Osteocyte (in vitro differentiated cells): Measurements from ENCODE around the gene ST7. TPM values are rescaled to one million over a fixed set of nuclear protein-coding genes. Genes with fewer than 3 reads are reported as not detected.

Source experiments
- DNase-seq: peaks from one replicate; pipeline ENCODE4 v3.0.0; 2021; ENCODE audit warnings: mixed read lengths; ENCODE audit not compliant: unreplicated experiment; ENCODE audit errors: extremely low spot score
- H3K27ac Mint-ChIP-seq: one replicate; pipeline ENCODE4 v1.8.0; 2021; ENCODE audit warnings: mild to moderate bottlenecking, mixed read lengths; ENCODE audit not compliant: unreplicated experiment
- H3K27me3 Mint-ChIP-seq: one replicate; pipeline ENCODE4 v1.8.0; 2021; ENCODE audit warnings: mixed read lengths; ENCODE audit not compliant: unreplicated experiment
- H3K36me3 Mint-ChIP-seq: one replicate; pipeline ENCODE4 v1.8.0; 2021; ENCODE audit warnings: mixed read lengths; ENCODE audit not compliant: unreplicated experiment
- H3K4me1 Mint-ChIP-seq: one replicate; pipeline ENCODE4 v1.8.0; 2021; ENCODE audit warnings: mixed read lengths; ENCODE audit not compliant: unreplicated experiment
- H3K4me3 Mint-ChIP-seq: one replicate; pipeline ENCODE4 v1.8.0; 2021; ENCODE audit warnings: mild to moderate bottlenecking, moderate library complexity, mixed read lengths; ENCODE audit not compliant: unreplicated experiment
- H3K9me3 Mint-ChIP-seq: one replicate; pipeline ENCODE4 v1.8.0; 2021; ENCODE audit warnings: mixed read lengths; ENCODE audit not compliant: unreplicated experiment
- total RNA-seq: library from RNA; stranded (reverse); gene quantifications from 2 replicates; pipeline ENCODE4 v1.2.1, GENCODE V29; 2021
- TF ChIP-seq, protein P1 (sequence below): fragments of 200-600 bp; sonication (generic); IDR thresholded peaks from 2 replicates; pipeline ENCODE4 v1.5.0; 2021; ENCODE audit warnings: antibody characterized with exemption, mild to moderate bottlenecking, moderate library complexity

The ST7 gene
- total RNA-seq, 1 donor from 2014 or later = 68.5 TPM

- peaks cover 23% of the 10 kb centered on the region for H3K4me1 Mint-ChIP-seq
Observed at GRCh38 chr7:117200786-117201458, 247.6 kb downstream of the ST7 start.

GRCh38 chr7:117202511-117202910, 249.2 kb downstream of the ST7 start:
- no peak overlapping the region for H3K4me3 Mint-ChIP-seq
- no peak for DNase-seq
- H3K27me3 Mint-ChIP-seq = no peaks in the 10 kb centered on the region
- no peaks in the 10 kb centered on the region for H3K9me3 Mint-ChIP-seq
- TF ChIP-seq, protein P1, sequence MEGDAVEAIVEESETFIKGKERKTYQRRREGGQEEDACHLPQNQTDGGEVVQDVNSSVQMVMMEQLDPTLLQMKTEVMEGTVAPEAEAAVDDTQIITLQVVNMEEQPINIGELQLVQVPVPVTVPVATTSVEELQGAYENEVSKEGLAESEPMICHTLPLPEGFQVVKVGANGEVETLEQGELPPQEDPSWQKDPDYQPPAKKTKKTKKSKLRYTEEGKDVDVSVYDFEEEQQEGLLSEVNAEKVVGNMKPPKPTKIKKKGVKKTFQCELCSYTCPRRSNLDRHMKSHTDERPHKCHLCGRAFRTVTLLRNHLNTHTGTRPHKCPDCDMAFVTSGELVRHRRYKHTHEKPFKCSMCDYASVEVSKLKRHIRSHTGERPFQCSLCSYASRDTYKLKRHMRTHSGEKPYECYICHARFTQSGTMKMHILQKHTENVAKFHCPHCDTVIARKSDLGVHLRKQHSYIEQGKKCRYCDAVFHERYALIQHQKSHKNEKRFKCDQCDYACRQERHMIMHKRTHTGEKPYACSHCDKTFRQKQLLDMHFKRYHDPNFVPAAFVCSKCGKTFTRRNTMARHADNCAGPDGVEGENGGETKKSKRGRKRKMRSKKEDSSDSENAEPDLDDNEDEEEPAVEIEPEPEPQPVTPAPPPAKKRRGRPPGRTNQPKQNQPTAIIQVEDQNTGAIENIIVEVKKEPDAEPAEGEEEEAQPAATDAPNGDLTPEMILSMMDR = no peak
- peak overlapping the region; percentile 12 for H3K27ac Mint-ChIP-seq
- H3K4me1 Mint-ChIP-seq = peaks cover 21% of the 10 kb centered on the region
- H3K36me3 Mint-ChIP-seq = peaks cover 48% of the 10 kb centered on the region

More at GRCh38 chr7:117200786-117201458, 247.6 kb downstream of the ST7 start:
- Mint-ChIP-seq H3K36me3 (peaks cover 49% of the 10 kb centered on the region), H3K4me3 (no peak overlapping the region), H3K27me3 (no peaks in the 10 kb centered on the region), H3K27ac (peak overlapping the region; percentile 45), H3K9me3 (no peaks in the 10 kb centered on the region)
- TF ChIP-seq, protein P1 = no peak
- DNase-seq = no peak

- DNase-seq = no peak
- TF ChIP-seq, protein P1 = no peak
Observed at GRCh38 chr7:117203205-117203604, 249.9 kb downstream of the ST7 start.

GRCh38 chr7:117205873-117206272, 252.6 kb downstream of the ST7 start:
- no peaks in the 10 kb centered on the region for H3K9me3 Mint-ChIP-seq
- H3K27ac Mint-ChIP-seq = no peak overlapping the region
- H3K27me3 Mint-ChIP-seq = no peaks in the 10 kb centered on the region
- no peak overlapping the region for H3K4me3 Mint-ChIP-seq
- DNase-seq = no peak
- TF ChIP-seq, protein P1 = no peak
- H3K4me1 Mint-ChIP-seq = peaks cover 23% of the 10 kb centered on the region
- H3K36me3 Mint-ChIP-seq = peaks cover 47% of the 10 kb centered on the region

More at GRCh38 chr7:117203205-117203604, 249.9 kb downstream of the ST7 start:
- Mint-ChIP-seq H3K36me3 (peaks cover 48% of the 10 kb centered on the region), H3K4me1 (peaks cover 18% of the 10 kb centered on the region), H3K27me3 (no peaks in the 10 kb centered on the region), H3K9me3 (no peaks in the 10 kb centered on the region), H3K4me3 (no peak overlapping the region), H3K27ac (no peak overlapping the region)

DNA sequence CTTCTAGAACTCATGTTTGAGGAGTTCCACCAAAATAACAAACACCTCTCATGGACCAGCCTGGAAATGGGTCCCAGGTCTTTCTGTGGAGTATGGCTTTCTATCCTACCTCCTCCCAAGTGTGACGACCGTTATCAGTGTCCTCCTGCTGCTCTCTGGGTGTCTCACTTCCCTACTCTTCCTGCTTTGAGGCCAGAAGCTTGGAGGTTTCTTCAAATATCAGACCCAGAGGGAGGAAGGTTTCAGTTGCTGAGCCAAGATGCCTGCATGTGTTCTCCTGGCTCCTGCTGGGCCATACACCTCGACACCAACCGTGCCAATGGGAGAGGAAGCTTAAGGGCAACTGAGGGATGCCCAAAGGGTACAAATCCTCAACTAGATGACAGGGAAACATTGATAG, 255.0 kb downstream of the ST7 start:
- TF ChIP-seq, protein P1 = no peak
- Mint-ChIP-seq H3K4me3 (no peak overlapping the region), H3K9me3 (no peaks in the 10 kb centered on the region), H3K27me3 (no peaks in the 10 kb centered on the region), H3K27ac (no peak overlapping the region), H3K36me3 (peaks cover 44% of the 10 kb centered on the region), H3K4me1 (peaks cover 19% of the 10 kb centered on the region)
- DNase-seq = no peak
